GM23338 (cell line): ENCODE measurements around the gene CCDC85B. TPM values are rescaled to one million over a fixed set of nuclear protein-coding genes. Genes with fewer than 3 reads are reported as not detected.

Experiments used
- ATAC-seq: fragments of 200-7000 bp; cut with Tn5 transposase; 3 replicates; pipeline ENCODE4 v1.9.1; 2020
- DNase-seq: peaks from one replicate; pipeline ENCODE4 v3.0.0-alpha.2; 2015; ENCODE audit warnings: low spot score
- H2AFZ ChIP-seq: fragments of 200-600 bp; sonication (generic); 2 replicates; pipeline ENCODE4 v1.8.0; 2016; ENCODE audit warnings: antibody characterized with exemption, mild to moderate bottlenecking, moderate library complexity
- H3F3A ChIP-seq: fragments of 200-600 bp; sonication (generic); replicated peaks from 2 replicates; pipeline ENCODE4 v1.8.0; 2017; ENCODE audit warnings: antibody characterized with exemption, mixed run types, low read depth
- H3K27ac ChIP-seq: fragments of 200-600 bp; sonication (generic); 2 replicates; pipeline ENCODE4 v1.6.1; 2016; ENCODE audit warnings: low read depth
- H3K27me3 ChIP-seq: fragments of 200-600 bp; sonication (generic); 2 replicates; pipeline ENCODE4 v1.8.0; 2016; ENCODE audit warnings: mild to moderate bottlenecking, mixed run types, moderate library complexity; ENCODE audit not compliant: insufficient read depth
- H3K36me3 ChIP-seq: fragments of 200-600 bp; sonication (generic); 2 replicates; pipeline ENCODE4 v1.8.0; 2016; ENCODE audit warnings: mild to moderate bottlenecking; ENCODE audit not compliant: insufficient read depth
- H3K4me1 ChIP-seq: fragments of 200-600 bp; sonication (generic); 2 replicates; pipeline ENCODE4 v1.8.0; 2016; ENCODE audit warnings: mild to moderate bottlenecking, moderate library complexity; ENCODE audit not compliant: insufficient read depth
- H3K4me2 ChIP-seq: fragments of 200-600 bp; sonication (generic); 2 replicates; pipeline ENCODE4 v1.7.1; 2017; ENCODE audit warnings: mixed run types
- H3K4me3 ChIP-seq: fragments of 200-600 bp; sonication (generic); 2 replicates; pipeline ENCODE4 v1.6.1; 2016; ENCODE audit warnings: mixed run types
- H3K79me2 ChIP-seq: fragments of 200-600 bp; sonication (generic); replicated peaks from 2 replicates; pipeline ENCODE4 v1.8.0; 2017; ENCODE audit warnings: mild to moderate bottlenecking; ENCODE audit not compliant: insufficient read depth
- H3K9me2 ChIP-seq: fragments of 200-600 bp; sonication (generic); 2 replicates; pipeline ENCODE4 v1.8.0; 2017; ENCODE audit not compliant: insufficient read depth
- H4K20me1 ChIP-seq: fragments of 200-600 bp; sonication (generic); replicated peaks from 2 replicates; pipeline ENCODE4 v1.8.0; 2017; ENCODE audit warnings: mild to moderate bottlenecking; ENCODE audit not compliant: insufficient read depth
- H3K27ac Mint-ChIP-seq: 2 replicates; pipeline ENCODE4 v1.8.0; 2020; ENCODE audit warnings: inconsistent platforms, mild to moderate bottlenecking, moderate library complexity, mixed read lengths
- H3K27me3 Mint-ChIP-seq: 3 replicates; pipeline ENCODE4 v1.8.0; 2022; ENCODE audit warnings: low read depth, mild to moderate bottlenecking, moderate library complexity, mixed read lengths, inconsistent platforms; ENCODE audit not compliant: insufficient read depth, poor library complexity
- H3K36me3 Mint-ChIP-seq: 3 replicates; pipeline ENCODE4 v1.8.0; 2021; ENCODE audit warnings: low read depth, mild to moderate bottlenecking, inconsistent platforms, moderate library complexity, mixed read lengths
- H3K4me1 Mint-ChIP-seq: 3 replicates; pipeline ENCODE4 v1.8.0; 2020; ENCODE audit warnings: mild to moderate bottlenecking, inconsistent platforms, mixed read lengths
- H3K4me3 Mint-ChIP-seq: 3 replicates; pipeline ENCODE4 v1.8.0; 2021; ENCODE audit warnings: moderate library complexity, mild to moderate bottlenecking, inconsistent platforms, mixed read lengths
- H3K9me3 Mint-ChIP-seq: 3 replicates; pipeline ENCODE4 v1.8.0; 2020; ENCODE audit warnings: moderate library complexity, mild to moderate bottlenecking, inconsistent platforms, mixed read lengths
- CREB1 ChIP-seq: fragments of 250-450 bp; sonication (Bioruptor Pico); IDR thresholded peaks from 2 replicates; pipeline ENCODE4 v1.5.0; 2020; ENCODE audit warnings: low read depth, mild to moderate bottlenecking, moderate library complexity
- CTCF ChIP-seq, 2 experiments: fragments of 200-600 bp in 1 of 2; sonication (generic) in 1 of 2; conservative IDR thresholded peaks; 2 replicates each; pipeline versions ENCODE4 v1.5.1 to v1.6.1; 2016 to 2017; ENCODE audit warnings: antibody characterized with exemption in 2 of 2, low read depth in 2 of 2, mild to moderate bottlenecking in 2 of 2, moderate library complexity in 1 of 2
- ETS1 ChIP-seq: IDR thresholded peaks from 2 replicates; pipeline ENCODE4 v1.6.1; 2016; ENCODE audit warnings: antibody characterized with exemption
- EZH2phosphoT487 ChIP-seq: fragments of 200-600 bp; sonication (generic); IDR thresholded peaks from one replicate; pipeline ENCODE4 v1.8.1; 2018; ENCODE audit warnings: antibody characterized with exemption; ENCODE audit not compliant: unreplicated experiment
- STAT1 ChIP-seq: IDR thresholded peaks from one replicate; pipeline ENCODE4 v1.6.1; 2016; ENCODE audit warnings: antibody characterized with exemption; ENCODE audit not compliant: unreplicated experiment
- ZNF114 ChIP-seq: fragments of 250-450 bp; sonication (Bioruptor Pico); IDR thresholded peaks from 2 replicates; pipeline ENCODE4 v1.5.0; 2020; ENCODE audit warnings: mild to moderate bottlenecking, moderate library complexity
- ZNF462 ChIP-seq: fragments of 250-450 bp; sonication (Bioruptor Pico); IDR thresholded peaks from 2 replicates; pipeline ENCODE4 v1.5.0; 2020; ENCODE audit warnings: mild to moderate bottlenecking, moderate library complexity
- polyA plus RNA-seq: library from polyadenylated mRNA; unstranded; fragments of >200 nt; fragmentation: Nextera tagmentation; extraction: Ambion mirVana; gene quantifications from 2 replicates; pipeline ENCODE4 v1.2.1, GENCODE V29; 2016
- total RNA-seq: library from RNA; depleted of rRNA; stranded (reverse); fragments of >200 nt; shearing (Covaris generic); gene quantifications from 2 replicates; pipeline ENCODE4 v1.2.3, GENCODE V29; 2014

Gene CCDC85B
- total and polyA plus RNA-seq, 2 experiments from 2014 or later, result 54.5 to 66.3 TPM

- Mint-ChIP-seq H3K4me1 (peaks cover 8% of the 10 kb centered on the region), H3K9me3 (no peaks in the 10 kb centered on the region; the same call in 2 of the 3 replicates), H3K36me3 (no peaks in the 10 kb centered on the region), H3K27me3 (peaks cover 45% of the 10 kb centered on the region), H3K27ac (no peak overlapping the region), H3K4me3 (peak overlapping the region; percentile 69)
- Histone ChIP-seq H2AFZ (no peak overlapping the region), H4K20me1 (no peaks in the 10 kb centered on the region; the same call in 1 of the 2 replicates), H3F3A (peaks cover 5% of the 10 kb centered on the region; the same call in 1 of the 2 replicates), H3K4me2 (peak overlapping the region; percentile 99), H3K9me2 (no peaks in the 10 kb centered on the region), H3K27me3 (peaks cover 29% of the 10 kb centered on the region), H3K36me3 (no peaks in the 10 kb centered on the region), H3K79me2 (no peaks in the 10 kb centered on the region), H3K4me3 (peak overlapping the region; percentile 83), H3K27ac (no peak overlapping the region), H3K4me1 (no peaks in the 10 kb centered on the region; the same call in 1 of the 2 replicates)
- TF ChIP-seq ZNF462 (no peak), EZH2phosphoT487 (no peak), CREB1 (CRISPR knock-in tag) (no peak), ZNF114 (CRISPR knock-in tag) (no peak), CTCF (conservative IDR thresholded peaks at IDR 0.05; ENCODE audit: low read depth in 2 of 2) (peak in 1 of 2 experiments; percentile 36; a peak in 2 of 4 replicates), STAT1 (no peak), ETS1 (no peak)
- DNase-seq (peak; percentile 62), ATAC-seq (peak; percentile 16)
Observed at GRCh38 chr11:65871811-65872548, 18.5 kb upstream of the CCDC85B start.
